Fibroblast of the aortic adventitia (primary cell): ENCODE data around the gene MAFF. TPM values are rescaled to one million over a fixed set of nuclear protein-coding genes. Genes with fewer than 3 reads are reported as not detected.
A peak's percentile ranks its signal among the peaks of the same experiment; 100 is the strongest.

Experiments used
- DNase-seq: peaks from one replicate; pipeline ENCODE4 v3.0.0-alpha.2; 2010; ENCODE audit warnings: low read depth
- H3K4me3 ChIP-seq: 2 replicates; pipeline ENCODE4 v1.5.1; 2011; ENCODE audit warnings: low read depth, mild to moderate bottlenecking, control low read depth, low read length, moderate library complexity
- total RNA-seq: library from RNA; depleted of rRNA; stranded (reverse); fragments of >200 nt; gene quantifications from 2 replicates; pipeline ENCODE4 v1.2.3, GENCODE V29; 2012; ENCODE audit warnings: low replicate concordance
- TF ChIP-seq, protein P1 (sequence below): IDR thresholded peaks from 2 replicates; pipeline ENCODE4 v1.5.1; 2011; ENCODE audit warnings: mild to moderate bottlenecking, low read length, control low read depth, inconsistent platforms; ENCODE audit not compliant: insufficient read depth

MAFF gene
- total RNA-seq, 1 donor: 33.7 TPM

GRCh38 chr22:38193580-38193979 lies 8.2 kb upstream of the MAFF start:
- DNase-seq: peak; percentile 59
- no peak overlapping the region for H3K4me3 ChIP-seq

GRCh38 chr22:38196791-38197419 lies 4.9 kb upstream of the MAFF start:
- TF ChIP-seq, protein P1, sequence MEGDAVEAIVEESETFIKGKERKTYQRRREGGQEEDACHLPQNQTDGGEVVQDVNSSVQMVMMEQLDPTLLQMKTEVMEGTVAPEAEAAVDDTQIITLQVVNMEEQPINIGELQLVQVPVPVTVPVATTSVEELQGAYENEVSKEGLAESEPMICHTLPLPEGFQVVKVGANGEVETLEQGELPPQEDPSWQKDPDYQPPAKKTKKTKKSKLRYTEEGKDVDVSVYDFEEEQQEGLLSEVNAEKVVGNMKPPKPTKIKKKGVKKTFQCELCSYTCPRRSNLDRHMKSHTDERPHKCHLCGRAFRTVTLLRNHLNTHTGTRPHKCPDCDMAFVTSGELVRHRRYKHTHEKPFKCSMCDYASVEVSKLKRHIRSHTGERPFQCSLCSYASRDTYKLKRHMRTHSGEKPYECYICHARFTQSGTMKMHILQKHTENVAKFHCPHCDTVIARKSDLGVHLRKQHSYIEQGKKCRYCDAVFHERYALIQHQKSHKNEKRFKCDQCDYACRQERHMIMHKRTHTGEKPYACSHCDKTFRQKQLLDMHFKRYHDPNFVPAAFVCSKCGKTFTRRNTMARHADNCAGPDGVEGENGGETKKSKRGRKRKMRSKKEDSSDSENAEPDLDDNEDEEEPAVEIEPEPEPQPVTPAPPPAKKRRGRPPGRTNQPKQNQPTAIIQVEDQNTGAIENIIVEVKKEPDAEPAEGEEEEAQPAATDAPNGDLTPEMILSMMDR: no peak
- DNase-seq: no peak
- no peak overlapping the region for H3K4me3 ChIP-seq

More at GRCh38 chr22:38193580-38193979, 8.2 kb upstream of the MAFF start:
- TF ChIP-seq, protein P1: no peak

DNA sequence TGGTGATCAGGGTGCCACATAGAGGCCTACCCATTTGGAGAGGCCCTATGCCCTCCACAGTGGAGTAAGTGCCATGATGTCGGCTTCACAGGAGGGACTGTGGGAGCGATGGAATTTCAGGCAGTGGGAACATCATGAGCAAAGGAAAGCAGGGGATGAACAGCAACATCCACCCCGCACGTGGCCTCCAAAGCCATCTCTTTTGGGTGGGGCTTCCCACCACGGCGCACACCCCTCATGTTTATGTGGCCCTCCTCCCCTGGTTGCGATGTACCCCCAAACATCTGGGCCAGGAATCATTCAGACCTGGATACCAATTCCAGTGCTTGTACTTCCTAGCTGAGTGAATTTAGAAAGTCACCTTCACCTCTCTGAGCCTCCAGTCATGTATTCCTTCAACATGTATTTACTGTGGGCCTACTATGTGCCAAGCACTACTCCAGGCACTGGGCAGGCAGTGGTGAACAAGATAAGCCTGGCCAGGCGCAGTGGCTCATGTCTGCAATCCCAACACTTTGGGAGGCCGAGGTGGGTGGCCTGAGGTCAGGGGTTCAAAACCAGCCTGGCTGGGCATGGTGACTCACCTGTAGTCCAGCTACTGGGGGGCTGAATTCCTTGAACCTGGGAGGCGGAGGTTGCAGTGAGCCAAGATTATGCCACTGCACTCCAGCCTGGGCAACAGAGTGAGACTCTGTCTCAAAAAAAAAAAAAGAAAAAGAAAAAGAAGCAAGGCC lies 1.8 kb upstream of the MAFF start:
- TF ChIP-seq, protein P1: no peak
- no peak for DNase-seq
- no peak overlapping the region for H3K4me3 ChIP-seq

DNA sequence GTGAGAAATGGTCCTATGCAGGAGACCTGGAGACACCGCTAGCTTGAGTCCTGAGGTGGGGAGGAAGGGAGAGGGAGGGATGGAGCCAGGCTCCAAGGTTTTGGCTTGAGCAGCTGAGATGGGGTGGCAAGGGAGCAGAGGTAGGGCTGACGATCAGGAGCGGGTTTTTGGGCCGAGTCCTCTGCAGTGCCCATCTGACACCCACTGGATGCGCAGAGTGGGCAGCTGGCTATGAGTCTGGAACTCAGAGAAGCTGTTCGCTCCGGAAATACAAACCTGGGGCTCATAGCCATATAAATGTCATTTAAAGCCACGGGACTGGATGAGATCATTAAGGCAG lies 453 bp upstream of the MAFF start:
- DNase-seq: no peak
- H3K4me3 ChIP-seq: peak overlapping the region; percentile 59
- TF ChIP-seq, protein P1: no peak

DNA sequence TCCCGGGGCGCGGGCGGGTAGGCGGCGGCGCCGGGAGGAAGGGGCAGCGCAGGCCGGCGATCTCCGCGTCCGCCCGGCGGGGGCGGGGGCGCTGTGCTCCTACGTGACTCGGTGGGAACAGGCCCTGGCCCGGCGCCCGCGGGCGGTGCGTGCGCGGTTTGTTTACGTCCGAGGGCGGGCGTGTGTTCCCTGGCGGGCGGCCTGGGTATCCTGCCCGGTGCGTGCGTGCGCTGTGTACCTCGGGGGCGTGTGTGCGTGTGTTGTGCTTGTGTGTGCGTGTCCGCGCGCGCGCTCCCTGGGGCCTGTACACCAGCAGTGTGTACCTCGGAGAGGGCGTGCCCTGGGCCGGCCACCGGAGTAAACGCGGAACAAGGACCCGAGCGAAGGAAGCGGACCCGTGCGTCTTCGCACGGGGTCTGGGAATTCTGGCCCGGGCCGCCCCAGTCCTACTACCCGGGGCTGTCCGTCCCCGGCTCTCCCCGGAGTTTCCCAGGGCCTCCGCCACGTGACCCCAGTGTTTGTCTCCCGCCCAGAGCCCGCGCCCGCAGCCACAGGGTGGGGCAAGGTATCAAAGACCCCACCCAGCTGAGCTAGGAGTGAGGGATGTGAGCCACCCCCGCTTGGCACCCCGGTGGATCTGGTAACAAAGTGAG lies 769 bp downstream of the MAFF start:
- TF ChIP-seq, protein P1: no peak
- H3K4me3 ChIP-seq: peak overlapping the region; percentile 90
- DNase-seq: peak; percentile 91

DNA sequence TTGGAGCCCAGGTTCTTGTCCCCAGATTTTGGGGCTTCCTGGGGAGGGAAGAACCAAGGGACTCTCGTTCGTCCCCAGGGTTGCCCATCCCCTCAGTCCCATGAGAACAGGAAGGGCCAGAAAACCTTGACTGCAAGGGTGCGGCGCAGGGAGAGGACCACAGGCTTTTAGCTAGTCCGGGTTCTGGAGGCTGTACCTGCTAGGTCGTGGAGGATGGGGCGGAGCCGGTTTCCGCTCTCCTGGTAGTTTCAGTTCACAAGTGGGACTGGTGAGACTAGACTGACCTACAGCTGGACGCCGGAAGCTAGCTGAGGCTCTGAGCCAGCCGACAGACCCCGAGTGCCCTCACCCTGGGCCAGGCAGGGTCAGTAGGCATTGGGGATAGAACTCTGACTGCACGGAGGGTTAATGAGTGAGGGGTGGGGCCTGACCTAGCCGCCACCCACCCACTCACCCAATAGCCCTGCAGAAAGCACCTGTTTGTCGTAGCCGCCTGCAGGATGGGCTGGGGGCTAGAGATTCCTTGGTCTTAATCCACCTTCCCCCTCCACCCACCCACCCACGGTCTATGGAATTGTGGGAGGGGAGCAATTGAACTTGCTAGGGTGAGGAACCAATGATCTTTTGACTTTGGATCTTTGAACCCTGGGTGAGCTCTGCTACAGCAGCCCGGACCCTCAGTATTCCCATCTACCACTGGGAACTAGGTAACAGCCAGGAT lies 1.5 kb downstream of the MAFF start:
- peak; percentile 46 for DNase-seq
- TF ChIP-seq, protein P1: no peak
- peak overlapping the region; percentile 90 for H3K4me3 ChIP-seq
